ENCODE data around the gene ELN.

ELN gene

DNA sequence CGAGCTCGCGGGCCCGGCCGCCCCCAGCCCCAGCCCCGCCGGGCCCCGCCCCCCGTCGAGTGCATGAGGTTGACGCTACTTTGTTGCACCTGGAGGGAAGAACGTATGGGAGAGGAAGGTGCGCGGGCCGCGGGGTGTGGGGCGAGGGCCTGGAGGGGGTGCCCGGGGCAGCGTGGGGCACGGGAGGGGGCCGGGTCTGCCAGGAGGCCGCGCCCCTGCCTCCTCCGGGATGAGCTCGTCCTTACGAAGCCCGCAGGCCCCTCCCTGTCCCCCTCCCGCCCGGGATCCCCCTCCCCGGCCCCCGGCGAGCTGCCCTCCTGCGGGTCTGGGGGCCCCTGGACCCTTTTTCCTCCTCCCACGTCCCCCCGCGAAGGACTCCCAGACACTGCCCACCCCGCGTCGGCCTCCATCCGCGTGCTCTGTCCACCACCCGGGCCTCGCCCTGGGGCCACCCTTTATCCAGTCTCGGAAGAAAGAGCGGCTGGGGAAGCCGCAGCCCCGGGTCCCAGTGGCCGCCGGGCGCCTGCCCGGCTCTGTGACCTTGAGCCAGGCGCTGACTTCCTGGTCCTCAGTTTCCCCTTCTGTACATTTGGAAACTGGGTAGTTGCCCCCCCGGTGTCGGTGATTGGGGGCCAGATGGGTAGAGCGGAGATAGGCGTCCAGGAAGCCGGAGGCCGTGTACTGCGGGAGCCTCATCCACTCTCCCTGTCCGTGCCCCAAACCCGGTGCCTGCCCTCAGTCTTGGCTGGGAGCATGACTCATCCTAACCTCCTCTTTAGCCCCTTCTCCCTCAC, 56.2 kb downstream of the ELN start:
- in situ Hi-C loops (cut with HindIII; ENCODE audit: low sequenced_read_pairs), result no loop called here

DNA sequence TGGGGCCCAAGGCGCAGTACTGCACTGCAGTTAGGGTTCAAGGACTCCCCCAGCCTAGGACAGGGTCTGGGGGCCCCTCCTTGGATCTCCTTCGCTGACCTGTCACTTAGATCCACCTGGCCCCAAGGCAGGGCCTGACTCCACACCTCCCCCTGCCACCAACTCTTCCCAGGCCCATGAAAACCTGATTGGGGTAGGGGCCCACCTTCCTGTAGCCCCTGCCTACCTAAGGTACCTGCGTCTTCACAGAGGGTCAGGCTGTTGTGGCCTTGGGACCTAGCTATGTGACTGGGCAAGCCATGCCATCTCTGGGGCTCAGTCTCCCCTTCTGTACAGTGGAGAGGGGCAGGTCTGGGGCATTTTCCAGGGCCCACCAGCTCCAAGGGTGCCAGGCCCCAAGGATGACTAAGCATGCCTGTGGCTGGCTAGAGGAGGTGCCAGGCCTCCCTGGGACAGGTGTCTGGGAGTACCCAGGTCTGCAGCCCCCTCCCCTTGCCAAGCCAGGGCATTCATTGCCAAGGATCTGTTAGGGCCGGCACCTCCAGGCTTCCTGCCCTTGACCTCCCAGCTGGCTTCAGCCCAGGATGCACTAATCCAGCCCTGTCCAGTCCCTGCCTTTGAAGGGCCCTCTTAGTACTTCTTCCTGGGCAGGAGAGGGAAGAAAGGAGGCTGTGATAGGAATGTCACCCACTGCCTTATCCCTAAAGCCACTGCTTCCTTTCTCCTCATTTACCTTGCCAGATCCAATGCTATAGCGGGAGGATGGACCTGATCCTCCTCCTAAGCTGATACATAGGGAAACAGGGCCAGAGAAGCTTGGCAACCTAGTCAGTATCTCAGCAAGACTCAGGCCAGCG, 57.0 kb downstream of the ELN start:
- in situ Hi-C loops (cut with HindIII; ENCODE audit: low sequenced_read_pairs), result loop anchor here (5.0 kb wide), 1 partner anchor 92 kb away; no protein-coding TSS in a partner anchor

DNA sequence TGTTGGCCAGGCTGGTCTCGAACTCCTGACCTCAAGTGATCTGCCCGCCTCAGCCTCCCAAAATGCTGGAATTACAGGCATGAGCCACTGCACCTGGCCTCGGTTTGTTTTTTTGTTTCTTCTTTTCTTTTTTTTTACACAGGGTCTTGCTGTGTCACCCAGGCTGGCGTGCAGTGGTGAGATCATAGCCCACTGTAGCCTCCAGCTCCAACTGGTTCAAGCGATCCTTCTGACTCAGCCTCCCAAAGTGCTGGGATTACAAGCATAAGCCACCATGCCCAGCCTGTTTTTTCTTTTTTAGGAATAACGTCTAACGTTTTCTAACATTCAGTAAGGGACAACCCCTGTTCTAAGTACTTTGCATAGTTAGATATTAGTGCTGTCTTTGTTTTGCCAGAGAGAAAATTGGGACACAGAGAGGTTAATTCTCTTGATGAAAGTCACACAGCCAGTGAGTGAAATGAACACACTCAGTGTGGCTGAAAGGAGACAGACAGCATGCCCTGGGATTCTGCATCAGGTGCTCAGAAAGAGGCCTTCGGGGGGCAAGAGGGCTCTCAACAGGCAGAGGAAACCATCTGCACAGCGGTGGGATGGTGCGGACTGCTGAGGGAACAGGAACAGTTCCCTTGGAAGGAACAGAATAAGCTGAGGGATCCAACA, 59.9 kb downstream of the ELN start:
- in situ Hi-C loops (cut with HindIII; ENCODE audit: low sequenced_read_pairs), result loop anchor here (5.0 kb wide), 1 partner anchor 89 kb away; no protein-coding TSS in a partner anchor

DNA sequence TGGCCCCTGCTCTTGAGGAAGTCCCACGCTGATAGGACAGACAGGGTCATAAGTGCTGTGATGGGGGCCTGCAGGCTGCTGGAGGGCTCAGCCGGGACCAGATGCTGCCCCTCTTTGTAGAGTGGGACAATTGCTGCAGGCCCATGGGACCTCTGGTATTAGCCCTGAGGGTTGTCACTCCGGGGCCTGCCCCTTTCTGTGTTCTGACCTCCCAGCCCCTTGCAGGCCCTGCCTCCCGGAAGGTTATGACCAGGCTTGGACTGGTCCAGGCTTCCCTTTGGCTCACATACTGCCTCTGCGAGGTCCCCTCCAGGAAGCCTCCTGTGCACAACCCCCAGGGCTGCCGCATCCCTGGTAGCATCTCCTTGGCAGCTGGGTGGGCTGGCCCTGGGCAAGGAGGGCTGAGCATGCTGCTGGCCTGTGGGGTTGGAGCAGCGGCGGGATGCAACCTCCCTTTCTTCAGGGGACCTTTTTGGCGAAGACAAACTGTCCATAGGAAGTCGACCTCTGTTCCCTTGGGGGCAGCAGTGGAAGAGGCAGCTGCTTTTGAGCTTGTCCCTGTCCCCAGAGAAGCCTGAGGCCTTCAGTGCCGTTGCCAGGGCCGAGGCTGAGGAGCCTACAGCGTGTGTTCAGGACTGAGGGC, 64.5 kb downstream of the ELN start:
- in situ Hi-C loops (cut with HindIII; ENCODE audit: low sequenced_read_pairs), result no loop called here

DNA sequence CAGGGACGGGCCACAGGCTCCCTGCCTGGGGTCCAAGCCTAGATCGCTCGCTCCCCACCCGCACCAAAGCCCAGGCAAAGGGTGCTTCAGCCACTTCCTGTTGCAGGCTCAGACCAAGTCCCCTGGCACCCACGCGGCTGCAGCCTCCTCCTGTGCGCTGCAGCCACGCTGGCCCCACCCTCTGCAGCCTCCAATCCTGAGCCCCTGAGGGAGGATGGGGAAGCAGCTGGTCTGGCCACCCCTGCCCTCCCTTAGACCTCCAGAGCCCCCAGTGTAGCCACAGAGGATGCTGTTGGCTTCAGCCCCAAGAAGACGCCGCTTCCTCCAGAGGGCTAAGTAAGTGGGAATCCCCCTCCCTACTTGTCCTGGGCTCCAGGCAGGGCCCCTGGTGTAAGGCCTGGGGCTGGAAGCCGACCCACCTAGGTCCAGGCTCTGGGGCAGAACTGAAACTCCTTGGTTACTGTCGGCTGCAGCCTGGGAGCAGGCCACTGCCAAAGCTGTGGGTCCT, 65.0 kb downstream of the ELN start:
- in situ Hi-C loops (cut with HindIII; ENCODE audit: low sequenced_read_pairs), result no loop called here

DNA sequence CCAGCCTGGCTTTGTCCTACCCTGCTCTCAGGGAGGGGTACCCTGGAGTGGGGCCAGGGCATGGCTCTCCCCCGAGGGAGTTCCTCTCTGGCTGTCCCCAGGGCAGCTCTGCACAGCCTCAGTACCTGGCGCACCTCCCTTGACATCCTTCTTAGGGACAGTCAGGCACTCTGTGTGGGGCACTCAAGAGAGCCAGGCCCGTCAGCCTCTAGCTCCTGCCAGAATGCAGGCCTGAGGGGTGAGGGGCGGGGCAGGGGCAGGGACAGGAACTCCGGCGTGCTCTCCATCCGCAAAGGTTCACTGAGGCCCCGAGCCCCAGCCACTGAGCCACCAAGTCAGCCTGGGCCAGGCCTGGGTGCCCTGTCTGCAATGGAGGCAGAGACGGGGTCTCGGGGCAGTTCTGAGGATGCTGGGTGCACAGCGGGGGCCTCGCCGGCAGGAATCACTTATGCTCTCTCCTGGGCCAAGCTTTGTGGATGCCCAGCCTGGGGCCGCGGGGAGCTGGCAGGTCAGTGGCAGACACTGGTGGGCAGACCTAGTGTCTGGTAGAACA, 65.8 kb downstream of the ELN start:
- in situ Hi-C loops (cut with HindIII; ENCODE audit: low sequenced_read_pairs), result no loop called here

DNA sequence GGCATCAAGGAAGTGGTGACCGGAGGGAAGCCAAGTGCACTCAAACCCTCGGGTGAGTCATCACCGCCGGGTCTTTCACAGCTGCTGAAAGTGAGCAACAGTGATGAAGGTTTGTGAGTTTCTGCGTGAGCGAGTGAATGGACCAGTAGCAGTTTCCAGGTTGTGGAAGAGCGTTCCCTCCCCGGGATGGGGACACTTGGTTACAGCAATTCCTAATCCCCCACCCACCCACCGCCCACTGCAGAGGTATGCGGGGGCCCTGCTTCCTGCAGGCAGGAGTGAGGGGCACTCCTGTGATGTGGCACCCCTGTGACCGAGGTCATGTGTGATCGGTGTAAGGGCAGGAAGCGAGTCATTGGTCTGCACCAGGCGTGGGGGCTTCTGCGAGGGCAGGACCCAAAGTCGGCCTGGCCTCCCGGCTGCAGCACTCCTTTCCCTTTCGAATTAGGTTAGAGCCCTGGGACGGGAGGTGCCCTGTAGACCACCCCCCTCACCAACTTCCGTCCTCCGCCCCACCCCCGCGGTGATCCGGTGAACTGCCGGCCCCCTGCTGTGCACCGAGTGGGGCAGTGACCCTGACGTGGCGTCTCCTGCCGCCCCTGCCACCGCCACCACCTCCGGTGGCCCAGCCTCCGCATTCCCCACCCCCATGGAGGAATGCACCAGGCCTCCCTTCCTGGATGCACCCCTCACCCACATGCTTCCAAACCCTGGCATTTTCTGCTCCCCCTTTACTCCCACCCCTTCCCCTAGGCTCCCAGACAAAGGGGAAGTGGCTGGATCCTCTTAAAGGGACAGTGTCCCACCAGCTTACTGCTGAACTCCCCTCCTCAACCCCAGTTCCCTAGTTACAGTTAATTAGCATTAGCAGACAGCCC, 66.5 kb downstream of the ELN start:
- in situ Hi-C loops (cut with HindIII; ENCODE audit: low sequenced_read_pairs), result no loop called here

DNA sequence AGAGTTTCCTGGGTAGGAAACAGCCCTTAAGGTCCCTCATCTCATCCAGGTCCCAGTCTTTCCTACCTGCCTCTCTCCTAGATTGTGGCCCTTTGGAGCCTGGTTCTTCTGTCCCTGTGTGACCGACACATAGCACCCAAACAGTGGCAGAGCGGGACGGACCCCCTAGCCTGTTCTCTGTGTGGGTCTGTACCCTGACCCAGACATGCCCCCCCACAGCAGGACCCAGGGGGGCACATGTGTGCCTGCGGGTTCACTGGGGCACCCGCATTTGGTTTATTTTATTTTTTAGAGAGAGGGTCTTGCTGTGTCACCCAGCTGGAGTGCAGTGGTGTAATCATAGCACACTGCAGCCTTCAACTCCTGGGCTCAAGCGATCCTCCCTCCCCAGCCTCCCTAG, 67.2 kb downstream of the ELN start:
- in situ Hi-C loops (cut with HindIII; ENCODE audit: low sequenced_read_pairs), result no loop called here

DNA sequence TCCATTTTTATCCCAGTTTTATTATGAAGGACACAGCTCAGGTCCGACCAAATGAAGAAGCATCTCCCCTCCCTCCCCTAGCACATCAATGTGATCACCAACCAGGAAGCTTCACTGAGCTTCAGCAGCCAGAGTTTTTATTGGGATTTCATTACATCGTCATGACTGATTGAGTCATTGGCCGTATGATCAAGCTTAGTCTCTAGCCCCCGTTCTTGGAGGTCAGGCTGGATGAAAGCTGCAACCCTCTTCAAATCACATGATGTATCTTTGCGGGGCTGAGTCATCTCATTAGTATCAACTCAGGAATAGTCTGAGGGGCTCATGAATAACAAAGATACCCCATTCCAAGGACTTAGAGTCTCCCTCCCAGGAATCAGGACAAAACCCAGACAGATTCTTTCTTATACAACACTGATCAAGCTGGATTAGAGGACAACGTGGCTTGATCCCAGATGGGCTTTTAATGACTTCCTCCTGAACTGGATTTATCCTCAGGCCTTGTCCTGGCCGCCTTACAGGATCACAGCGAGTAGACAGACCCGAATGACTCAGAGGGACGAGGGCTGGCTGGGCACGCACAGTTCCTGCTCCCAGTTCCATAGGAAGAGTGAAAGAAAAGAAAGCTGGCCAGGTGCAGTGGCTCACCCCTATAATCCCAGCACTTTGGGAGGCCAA, 70.1 kb downstream of the ELN start:
- in situ Hi-C loops (cut with HindIII; ENCODE audit: low sequenced_read_pairs), result no loop called here

DNA sequence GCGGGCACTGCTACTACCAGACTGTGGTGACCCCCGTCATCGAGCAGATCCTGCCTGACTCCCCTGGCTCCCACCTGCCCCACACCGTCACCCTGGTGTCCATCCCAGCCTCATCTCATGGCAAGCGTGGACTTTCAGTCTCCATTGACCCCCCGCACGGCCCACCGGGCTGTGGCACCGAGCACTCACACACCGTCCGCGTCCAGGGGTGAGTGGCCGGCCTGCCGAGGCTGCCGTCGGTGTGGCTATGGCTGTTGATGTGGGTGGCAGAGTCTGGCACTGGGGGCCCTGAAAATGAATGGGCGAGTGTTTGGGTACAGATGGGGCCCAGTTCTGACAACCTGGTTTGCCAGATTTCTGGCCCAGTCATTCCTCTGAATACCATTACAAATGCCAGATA, 71.1 kb downstream of the ELN start:
- in situ Hi-C loops (cut with HindIII; ENCODE audit: low sequenced_read_pairs), result no loop called here

DNA sequence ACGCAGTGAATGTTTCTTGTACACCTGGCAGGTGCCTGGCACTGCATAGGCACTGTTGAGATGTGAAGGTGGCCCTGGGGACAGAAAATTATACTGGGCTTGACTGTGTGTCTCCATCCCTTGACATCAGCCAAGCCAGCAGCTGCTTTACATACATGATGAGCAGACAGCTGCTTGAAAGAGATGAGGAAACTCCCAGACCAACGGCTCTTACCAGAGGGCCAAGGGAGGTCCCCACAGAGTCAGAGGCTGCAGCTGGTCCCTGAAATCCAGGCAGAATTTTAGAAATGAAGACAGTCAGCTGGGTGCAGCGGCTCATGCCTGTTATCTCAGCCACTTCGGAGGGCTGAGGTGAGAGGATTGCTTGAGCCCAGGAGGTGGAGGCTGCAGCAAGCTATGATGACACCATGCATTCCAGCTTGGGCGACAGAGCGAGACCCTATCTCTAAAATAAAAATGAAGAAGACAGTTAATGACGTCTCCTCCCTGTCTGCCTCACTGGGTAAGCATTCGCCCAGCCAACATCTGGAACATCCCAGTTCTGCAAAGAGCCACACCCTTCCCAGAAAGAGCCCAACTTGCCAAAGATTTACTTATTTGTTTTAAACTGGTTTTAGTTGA, 73.2 kb downstream of the ELN start:
- in situ Hi-C loops (cut with HindIII; ENCODE audit: low sequenced_read_pairs), result no loop called here

DNA sequence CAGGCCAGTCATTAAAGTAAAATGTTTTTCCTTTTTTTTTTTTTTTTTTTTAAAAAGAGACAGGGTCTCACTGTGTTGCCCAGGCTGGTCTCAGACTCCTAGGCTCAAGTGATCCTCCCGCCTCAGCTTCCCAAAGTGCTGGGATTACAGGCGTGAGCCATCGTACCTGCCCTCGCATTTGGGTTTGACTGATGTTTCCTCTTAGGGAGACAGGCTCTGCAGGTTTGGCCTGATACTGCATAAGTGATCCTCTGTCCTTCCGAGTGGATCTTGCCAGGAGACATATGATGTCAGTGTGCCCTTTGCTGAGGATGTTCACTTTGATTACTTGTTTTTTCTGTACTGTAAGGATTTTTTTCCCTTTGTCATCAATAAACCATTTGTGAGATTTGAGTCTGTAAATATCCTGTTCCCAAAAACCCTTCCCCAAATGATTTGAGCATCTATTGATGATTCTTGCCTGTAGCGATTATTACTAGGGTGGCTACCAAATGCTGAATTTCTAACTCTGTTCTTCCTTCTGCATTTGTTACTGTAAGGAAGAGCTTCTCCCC, 75.3 kb downstream of the ELN start:
- in situ Hi-C loops (cut with HindIII; ENCODE audit: low sequenced_read_pairs), result no loop called here

DNA sequence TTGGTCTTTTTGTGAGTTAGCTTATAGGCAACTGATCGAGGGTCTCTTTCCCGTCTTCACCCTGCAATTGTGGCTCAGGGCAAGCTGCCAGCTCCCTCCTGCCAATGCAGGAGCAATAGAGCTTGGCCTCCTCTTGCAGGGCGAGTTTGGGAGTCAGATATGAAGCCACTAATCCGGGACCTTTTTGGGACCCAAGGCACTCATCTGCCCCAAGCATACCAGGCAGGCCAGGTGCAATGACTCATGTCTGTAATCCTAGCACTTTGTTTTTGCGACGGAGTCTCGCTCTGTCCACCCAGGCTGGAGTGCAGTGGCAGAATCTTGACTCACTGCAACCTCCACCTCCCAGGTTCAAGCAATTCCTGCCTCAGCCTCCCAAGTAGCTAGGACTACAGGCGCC, 76.7 kb downstream of the ELN start:
- in situ Hi-C loops (cut with HindIII; ENCODE audit: low sequenced_read_pairs), result no loop called here

DNA sequence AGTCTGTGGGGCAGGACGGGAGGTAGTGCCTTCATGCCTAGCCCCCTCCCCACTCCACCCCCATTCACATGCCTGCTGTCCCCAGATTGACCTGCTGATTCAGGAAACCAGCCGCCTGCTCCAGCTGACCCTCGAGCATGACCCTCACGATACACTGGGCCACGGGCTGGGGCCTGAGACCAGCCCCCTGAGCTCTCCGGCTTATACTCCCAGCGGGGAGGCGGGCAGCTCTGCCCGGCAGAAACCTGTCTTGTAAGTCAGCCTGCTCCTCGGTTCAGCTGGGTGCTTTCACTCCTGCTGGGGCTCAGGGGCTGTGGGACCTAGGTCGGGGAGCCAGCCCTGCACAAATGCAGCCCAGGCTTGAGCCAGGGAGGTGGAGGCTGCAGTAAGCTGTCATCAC, 78.0 kb downstream of the ELN start:
- in situ Hi-C loops (cut with HindIII; ENCODE audit: low sequenced_read_pairs), result no loop called here

DNA sequence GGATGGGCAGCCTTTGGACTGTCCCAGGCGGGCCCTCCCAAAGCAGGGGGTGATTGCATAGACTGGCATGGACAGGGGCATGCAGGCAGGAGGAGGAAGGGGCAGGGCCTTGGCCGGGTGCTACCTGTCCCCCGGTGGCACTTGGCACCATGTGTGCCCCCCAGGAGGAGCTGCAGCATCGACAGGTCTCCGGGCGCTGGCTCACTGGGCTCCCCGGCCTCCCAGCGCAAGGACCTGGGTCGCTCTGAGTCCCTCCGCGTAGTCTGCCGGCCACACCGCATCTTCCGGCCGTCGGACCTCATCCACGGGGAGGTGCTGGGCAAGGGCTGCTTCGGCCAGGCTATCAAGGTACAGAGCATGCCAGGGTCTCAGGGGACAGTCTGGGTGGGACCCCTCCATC, 78.9 kb downstream of the ELN start:
- in situ Hi-C loops (cut with HindIII; ENCODE audit: low sequenced_read_pairs), result no loop called here

DNA sequence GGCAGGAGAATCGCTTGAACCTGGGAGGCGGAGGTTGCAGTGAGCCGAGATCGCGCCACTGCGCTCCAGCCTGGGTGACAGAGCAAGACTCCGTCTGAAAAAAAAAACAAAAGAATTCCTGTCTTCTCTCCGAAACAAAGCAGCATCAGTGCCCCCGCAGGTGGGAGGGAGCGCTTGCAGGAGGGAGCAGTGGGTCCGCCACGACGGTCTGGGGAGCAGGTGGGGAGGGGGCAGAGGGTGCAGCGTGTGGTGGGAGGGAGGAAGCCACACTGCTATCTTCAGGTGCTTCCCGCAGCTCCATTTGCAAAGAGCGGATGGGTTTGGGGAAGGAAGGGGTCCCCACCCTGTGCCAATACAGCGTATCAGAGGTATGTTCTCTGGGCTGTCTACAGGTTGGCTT, 87.4 kb downstream of the ELN start:
- in situ Hi-C loops (cut with HindIII; ENCODE audit: low sequenced_read_pairs), result no loop called here

DNA sequence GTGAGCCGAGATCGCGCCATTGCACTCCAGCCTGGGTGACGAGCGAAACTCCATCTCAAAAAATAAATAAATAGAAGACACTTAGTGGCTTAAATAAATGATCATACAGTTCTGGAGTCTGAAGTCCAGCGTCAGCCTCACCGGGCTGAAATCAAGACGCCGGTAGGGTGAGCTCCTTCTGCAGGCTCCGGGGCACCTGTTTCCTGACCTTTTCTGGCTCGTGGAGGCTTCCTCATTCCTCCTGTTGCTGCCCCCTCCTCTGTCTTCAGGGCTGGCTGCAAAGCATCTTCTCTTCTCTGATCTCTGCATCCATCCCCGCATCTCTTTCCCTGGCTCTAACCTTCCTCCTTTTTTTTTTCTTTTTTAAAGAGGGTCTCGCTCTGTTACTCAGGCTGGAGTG, 88.4 kb downstream of the ELN start:
- in situ Hi-C loops (cut with HindIII; ENCODE audit: low sequenced_read_pairs), result no loop called here
